HG03045 (cell line): ENCODE results near the gene MRPL39.

Source experiments
- ATAC-seq: cut with Tn5 transposase; IDR thresholded peaks from one replicate; pipeline ENCODE4 v1.9.1; 2021; ENCODE audit warnings: mild to moderate bottlenecking, moderate library complexity; ENCODE audit not compliant: unreplicated experiment

Gene MRPL39

GRCh38 chr21:25541042-25541441, 66.2 kb downstream of the MRPL39 start:
- no peak for ATAC-seq

DNA sequence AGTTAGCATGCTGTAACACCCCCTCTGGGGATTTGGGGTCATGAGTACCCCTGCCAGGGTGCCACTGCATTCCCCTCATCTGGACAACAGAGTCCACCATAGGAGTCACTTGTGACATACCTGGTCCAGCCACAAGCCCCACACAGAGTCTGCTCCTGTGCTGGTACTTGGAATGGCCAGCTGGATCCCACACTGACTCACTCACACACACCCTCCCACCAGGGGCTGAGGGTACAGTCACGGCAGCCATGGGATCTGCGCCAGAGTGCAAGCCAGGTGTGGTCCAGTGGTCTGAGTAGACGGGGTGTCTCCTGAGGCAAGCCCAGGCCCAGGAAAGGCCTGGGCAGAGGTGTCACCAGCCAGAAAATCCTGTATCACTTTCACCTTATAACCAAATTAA, 67.7 kb downstream of the MRPL39 start:
- no peak for ATAC-seq

- no peak for ATAC-seq
Observed at GRCh38 chr21:25537174-25537573, 70.1 kb downstream of the MRPL39 start.

DNA sequence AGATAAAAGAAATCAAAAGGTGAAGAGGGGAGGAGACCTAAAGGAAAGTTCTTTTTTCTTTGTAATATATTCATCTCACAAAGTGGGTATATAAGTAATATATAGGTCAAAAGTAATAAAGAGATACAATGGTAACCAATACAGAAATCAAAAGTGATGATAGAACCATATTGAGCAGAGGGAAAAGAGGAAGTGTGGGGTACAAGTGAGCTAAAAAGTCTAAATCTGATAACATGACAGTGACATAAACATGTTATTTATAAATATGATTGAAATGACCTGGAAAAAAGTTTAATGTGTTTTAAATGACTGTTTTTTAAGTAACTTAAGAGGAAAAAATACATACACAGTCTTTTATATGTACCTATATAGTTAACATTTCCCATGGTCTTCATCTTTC, 70.5 kb downstream of the MRPL39 start:
- ATAC-seq, result no peak

DNA sequence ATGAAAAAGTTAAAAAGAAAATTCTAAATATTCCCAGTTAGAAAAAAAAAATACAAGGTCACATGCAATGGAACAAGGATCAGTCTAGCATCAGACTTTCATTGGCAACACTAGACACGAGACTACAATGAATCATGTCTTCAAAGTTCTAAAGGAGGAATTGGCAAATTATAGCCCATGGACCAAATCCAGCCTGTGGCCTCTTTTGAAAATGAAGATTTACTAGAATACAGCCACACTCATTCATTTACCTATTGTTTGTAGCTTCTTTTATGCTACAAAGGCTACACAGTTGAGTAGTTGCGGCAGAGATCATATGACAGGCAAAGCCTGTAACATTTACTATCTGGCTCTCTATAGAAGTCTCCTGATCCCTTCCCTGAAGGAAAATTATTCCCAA, 71.4 kb downstream of the MRPL39 start:
- ATAC-seq, result no peak
